GM08714 (cell line): ENCODE measurements around the gene HSP90AB1.

Experiments
- H3K4me3 ChIP-seq: fragments of 200-500 bp; sonication (Bioruptor generic); 2 replicates; pipeline ENCODE4 v1.5.1; 2014; ENCODE audit warnings: mild to moderate bottlenecking, low read length, inconsistent platforms
- ZNF274 ChIP-seq: IDR thresholded peaks from 2 replicates; pipeline ENCODE4 v1.6.1; 2012; ENCODE audit warnings: mild to moderate bottlenecking, low read depth, low read length

The HSP90AB1 gene

DNA sequence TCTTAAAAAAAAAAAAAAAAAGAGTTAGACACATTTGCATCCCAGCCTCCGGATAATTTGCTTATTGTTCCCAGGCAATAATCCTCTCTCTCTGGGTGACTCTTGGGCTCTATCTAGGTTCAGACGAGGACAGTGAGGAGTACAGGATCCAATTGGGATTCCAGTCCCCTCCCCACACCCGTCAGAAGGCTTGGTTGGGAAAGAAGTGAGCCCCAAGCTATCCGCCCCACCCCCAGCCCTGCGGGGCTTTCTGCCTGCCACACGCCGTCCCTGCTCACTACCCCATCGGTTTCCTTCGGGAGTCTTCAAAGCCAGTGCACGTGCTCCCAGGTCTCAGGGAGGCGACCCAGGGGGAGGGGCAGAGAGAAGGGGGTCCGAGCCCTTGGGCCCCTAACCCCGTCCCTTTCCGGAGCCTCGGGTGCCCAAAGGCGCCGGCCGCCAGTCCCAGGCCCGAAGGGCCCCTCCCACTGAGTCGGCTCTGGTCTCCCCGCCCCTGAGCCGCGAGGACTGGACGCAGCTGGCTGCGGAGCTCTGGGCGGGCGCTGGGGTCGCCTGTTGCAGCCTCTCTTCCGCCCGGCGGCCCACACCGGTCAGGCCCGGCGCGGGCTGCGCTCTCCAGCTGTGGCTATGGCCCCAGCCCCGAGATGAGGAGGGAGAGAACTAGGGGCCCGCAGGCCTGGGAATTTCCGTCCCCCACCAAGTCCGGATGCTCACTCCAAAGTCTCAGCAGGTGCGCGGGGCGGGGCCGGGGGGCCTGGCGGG is 27.7 kb upstream of the HSP90AB1 start:
- no peak for TF ChIP-seq ZNF274
- H3K4me3 ChIP-seq = peak overlapping the region; percentile 57; the same call in 1 of the 2 replicates

DNA sequence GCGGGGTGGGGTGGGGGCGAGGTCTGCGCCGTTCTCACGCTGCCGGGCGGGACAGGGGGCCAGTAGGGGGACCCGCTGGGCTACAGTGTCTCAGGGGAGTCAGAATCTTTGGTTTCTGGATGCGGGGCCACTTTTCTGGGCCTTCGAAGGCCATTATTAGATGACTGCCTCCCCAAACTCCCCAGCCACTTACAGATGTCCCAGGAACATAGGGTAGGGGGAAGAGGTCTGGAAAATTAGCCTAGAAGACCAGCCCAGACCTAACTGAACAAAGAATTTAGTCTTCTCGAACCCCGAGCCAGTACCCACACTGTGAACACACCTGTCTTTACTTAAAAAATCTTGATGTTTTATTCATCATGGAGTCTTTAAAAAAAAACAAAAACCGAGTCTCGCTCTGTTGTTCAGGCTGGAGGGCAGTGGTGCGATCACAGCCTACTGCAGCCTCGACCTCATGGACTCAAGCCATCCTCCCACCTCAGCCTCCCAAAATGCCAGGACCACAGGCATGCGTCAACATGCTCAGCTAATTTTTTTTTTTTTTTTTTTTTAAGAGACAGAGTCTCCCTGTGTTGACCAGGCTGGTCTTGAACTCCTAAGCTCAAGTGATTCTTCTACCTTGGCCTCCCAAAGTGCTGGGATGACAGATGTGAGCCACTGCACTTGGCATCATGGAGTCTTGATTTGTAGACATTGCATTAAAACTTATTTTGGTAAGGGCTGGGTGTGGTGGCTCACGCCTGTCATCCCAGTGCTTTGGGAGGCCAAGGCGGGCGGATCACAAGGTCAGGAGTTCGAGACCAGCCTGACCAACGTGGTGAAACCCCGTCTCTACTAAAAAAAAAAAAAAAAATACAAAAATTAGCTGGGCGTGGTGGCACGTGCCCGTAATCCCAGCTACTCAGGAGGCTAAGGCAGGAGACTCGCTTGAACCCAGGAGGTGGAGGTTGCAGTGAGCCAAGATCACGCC is 26.8 kb upstream of the HSP90AB1 start:
- peak overlapping the region; percentile 52; the same call in 1 of the 2 replicates for H3K4me3 ChIP-seq
- no peak for TF ChIP-seq ZNF274

DNA sequence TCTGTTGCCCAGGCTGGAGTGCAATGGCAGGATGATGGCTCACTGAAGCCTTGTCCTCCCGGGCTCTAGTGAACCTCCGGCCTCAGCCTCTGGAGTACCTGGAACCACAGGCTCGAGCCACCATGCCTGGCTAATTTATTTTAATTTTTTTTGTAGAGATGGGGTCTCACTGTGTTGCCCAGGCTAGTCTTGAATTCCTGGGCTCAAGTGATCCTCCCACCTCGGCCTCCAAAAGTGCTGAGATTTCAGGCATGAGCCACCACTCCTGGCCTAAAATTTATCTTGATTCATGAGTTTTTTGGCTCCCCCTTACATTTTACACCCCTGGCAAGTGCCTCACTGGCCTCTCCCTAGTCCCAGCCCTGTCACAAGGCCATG is 26.0 kb upstream of the HSP90AB1 start:
- no peak overlapping the region for H3K4me3 ChIP-seq
- TF ChIP-seq ZNF274 = no peak

DNA sequence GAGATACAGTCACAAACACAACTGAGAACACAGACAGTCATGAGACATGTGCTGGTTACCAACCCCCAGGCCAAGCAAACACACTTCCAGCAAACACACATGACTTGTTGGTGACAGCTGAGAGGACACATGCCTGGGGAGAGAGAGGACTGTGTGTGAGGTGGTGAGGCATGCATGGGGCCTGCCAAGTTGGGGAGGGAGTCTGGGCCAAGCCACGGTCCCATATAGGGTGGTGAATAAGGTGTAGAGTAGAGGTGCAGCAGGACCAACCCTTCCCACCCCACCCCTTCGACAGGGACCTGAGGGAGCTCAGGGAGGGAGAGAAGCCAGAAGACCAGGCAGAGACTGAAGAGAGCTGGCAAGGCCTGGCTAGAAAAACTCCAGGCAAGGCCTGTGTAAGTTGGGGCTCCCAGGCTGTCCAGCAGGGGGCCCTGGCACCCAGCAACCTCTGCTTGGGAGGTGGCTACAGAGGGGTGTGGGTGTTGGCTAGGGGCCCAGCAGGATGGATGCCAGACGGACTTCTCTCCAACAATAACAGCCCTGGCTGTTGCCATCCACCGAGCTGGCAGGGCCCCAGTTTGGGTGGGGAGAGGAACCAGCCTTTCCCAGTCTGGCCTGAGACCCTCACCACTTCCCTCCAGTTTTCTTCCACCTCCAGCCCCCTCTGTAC is 25.5 kb upstream of the HSP90AB1 start:
- H3K4me3 ChIP-seq = no peak overlapping the region
- TF ChIP-seq ZNF274 = no peak

DNA sequence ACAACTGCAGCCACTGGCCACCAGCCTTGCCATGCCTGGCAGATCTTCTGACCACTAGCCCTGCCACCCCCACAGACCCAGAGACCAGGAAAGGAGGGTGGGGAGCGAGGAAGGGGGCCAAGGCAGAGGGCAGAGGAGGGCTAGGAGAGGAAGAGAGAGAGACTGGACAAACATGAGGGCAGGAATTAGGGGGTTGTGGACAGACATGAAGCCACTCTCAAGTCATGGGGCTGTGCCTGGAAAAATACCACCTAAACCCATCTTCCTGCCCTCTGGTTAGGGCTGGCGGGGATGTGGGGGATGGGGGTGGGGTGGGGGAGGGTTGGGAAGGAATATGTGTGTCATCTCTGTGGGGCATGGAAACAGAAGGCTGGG is 25.0 kb upstream of the HSP90AB1 start:
- H3K4me3 ChIP-seq = no peak overlapping the region
- TF ChIP-seq ZNF274 = no peak

DNA sequence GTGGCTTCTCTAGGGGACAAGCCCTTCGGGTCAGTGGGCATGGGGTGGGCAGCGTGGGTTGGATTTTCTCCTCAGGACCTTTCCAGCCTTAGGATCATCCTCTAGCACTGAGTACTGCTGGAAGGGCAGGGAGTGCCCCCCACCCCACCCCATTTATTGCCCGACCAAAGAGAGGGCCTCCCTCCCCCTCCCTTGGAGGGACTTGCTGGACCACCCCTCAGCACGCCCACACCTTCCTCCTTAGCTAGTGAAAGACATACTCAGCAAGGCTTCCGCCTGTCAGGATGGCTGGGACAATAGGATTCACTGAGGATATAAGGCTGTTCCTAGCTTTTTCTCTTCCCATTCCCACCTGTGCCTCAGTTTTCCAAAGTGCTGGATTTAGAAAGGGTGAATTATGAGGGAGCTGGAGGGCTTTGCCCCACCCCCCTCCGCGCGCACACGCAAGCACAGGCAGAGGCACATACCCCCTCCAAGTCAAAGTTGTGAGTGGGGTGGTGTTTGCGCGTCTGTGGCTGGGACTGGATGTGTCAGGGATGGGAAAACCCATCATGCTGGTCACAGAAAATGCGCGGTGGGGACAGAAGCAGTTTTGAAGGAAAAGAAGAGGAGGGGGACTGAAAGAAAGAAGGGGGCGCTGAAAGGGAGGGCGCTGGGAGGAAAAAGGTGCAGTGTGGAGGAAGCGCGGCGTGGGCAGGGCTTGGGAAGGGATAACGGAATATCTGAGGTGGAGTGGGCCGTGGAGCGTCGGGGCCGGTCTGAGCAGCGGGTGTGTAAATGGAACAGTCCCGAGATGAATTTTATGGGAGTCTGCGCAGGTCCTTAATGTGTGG is 24.2 kb upstream of the HSP90AB1 start:
- peak overlapping the region; percentile 41; the same call in 1 of the 2 replicates for H3K4me3 ChIP-seq
- TF ChIP-seq ZNF274 = no peak

DNA sequence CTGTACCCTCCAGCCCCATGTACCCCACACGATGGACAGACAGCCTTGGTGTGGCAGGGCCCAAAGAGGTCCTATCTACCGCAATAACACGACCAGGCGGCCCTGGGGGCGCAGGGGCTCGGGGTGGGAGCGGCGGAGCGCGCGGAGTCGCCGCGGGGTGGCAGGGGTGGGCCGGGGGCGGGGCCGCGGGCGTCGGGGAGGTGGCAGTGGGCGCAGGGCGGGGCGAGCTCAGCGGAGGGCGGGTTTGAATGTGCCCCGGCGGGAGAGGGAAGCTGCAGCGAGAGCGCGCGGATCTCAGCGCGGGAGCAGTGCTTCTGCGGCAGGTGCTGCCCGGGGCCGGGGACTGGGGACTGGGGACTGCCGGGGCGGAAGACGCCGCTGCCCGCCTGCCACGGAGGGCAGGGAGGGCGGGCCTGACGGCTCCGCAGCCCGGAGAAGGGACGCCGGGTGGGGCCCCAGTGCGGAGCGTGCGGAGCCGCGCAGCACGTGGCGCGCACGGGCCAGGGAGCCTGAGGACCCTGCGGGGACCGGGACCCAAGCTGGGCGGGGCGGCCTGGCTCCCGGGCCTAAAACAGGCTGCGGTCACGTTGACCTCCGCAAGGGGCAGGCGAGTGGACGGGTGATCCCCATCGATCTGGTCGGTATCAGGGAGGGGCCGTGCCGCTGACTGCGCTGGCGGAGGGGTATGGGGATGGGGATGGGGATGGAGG is 23.4 kb upstream of the HSP90AB1 start, which contains the start of gene SLC29A1:
Gene SLC29A1, plus strand, starts transcription at position 277 of the 710 bp plus-strand sequence. CDS start 3,719 bp downstream, outside the sequence.
- H3K4me3 ChIP-seq = peak within 1 kb of the TSS; percentile 66
- no peak for TF ChIP-seq ZNF274

DNA sequence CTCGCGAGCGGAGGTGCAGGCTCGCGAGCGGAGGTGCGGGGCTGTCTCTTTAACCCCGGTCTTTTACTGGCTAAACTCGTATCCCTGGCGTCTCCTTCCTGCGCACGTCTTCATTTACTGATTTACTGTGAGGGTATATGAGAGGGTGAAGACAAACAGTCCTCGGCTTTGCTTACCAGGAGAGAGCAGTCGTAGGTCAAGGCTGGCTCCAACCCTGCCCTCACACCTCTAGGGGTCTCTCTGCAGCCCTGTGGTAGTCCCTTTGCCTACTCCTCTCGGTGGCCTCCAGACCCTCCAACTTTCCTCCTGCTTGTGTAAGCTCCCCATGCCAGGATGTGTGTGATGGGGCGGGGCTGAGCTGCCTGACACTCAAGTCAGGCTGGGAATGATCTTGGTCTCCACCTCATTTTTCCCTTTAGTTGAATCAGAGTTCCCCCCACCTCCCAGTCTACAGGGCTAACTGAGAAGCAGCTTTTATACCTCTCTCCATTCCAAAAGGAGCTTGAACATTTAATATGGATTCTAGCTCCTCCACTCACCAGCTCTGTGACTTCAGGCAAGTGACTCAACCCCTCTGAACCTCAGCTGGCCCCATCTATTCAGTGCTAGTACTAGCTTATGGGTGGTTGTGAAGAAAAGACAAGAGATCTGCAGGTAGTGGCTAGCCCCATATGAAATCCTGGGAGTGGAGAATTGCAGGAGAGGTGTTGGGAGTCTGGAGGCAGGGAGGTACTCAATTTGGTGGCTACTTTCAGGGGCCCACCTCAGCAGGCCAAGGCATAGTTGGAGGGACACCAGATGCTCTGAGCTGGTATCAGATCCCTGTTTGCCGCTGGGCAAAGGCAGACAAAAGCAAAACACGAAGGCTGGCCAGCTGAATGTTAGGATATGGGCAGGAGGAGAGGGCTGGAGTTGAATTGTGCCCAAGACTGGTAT is 22.6 kb upstream of the HSP90AB1 start:
- TF ChIP-seq ZNF274 = no peak
- H3K4me3 ChIP-seq = peak overlapping the region; percentile 66

DNA sequence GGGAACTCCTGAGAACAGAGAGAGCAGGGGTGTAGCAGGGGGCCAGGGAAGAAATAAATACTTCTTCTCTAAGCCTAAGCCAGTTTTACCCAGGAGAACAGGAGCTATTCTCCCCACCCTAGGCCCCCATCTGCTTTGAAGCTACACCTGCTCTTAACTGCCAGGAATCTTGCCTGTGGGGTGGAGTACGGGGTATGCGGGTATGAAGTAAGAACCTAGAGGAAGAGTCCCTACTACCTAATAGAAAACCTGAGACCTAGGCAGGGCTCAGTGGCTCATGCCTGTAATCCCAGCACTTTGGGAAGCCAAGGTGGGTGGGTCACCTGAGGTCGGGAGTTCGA is 22.0 kb upstream of the HSP90AB1 start:
- H3K4me3 ChIP-seq = no peak overlapping the region; the same call in 1 of the 2 replicates
- TF ChIP-seq ZNF274 = no peak

DNA sequence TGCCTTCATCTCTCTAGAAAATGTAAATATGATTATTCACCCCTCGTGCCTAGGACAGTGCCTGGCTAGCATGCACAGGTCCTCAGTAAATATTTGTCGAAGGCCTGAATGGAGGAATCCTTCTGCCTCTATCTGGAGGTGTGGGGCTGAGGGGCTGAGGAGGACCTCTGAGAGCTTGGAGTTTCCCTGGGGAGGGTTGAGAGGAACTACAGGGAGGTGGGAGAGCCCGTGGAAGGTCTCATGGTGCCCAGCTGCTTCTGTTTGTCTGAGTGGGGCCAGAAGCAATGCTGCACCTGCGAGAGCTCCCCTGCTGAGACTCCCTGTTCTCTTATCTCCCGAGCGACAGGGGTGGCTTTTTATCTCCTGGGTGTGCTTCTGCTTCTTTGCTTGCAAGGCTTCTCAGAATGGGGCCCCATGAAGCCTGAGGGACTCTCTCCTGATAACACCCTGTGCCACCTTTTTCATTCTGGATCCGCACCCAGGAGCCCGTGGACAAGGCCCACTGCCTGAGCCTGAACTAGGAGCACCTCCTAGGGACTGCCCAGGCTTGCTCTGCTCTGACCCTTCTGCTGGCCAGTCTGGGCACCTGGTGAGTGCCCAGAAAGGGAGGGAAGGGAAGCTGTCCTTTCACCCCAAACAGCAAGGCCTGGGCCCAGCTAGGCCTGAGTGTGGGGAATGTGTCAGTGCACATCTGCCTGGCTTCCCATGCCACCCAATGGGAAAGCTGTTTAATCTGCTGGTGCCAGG is 21.1 kb upstream of the HSP90AB1 start:
- TF ChIP-seq ZNF274 = no peak
- no peak overlapping the region for H3K4me3 ChIP-seq

DNA sequence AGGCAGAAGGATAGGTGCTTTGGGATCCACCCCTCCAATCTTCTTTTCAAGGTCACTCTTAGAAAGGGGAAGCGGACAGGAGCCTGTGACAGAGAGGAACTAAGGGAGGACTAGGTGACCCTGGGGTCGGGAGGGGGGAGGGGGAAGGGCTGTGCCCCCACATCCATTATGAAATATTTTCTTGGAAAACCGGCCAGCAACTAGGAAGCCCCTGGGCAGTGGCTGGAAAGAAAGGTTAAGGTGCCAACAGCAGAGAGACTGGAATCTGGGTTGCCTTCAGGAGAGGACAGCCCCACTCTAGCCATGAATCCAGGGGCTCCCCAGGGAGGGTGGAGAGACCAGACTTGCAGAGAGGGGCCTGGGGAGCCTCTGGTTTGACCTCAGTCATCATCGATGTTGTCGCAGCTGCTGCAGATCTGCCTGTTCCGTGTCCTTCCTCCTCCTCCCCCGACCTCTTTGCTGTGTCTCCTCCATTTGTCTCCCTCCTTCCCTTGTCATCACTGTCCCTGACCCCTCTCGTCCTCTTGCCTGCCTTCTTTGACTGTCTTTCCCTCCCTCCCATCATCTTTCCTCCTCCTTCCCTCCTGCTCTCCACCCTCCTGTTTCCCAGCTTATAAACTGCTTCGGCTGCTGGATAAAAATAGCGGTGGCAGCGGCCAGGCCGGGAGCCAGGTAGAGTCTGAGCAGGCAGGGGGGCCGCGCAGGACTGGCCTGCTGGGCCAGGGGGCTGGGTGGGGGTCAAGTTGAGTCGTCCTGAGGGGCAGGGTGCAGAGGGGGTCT is 20.3 kb upstream of the HSP90AB1 start:
- H3K4me3 ChIP-seq = no peak overlapping the region
- TF ChIP-seq ZNF274 = no peak
